Measurements from ENCODE around the gene CLEC11A. TPM values are rescaled to one million over a fixed set of nuclear protein-coding genes. Genes with fewer than 3 reads are reported as not detected.

Gene CLEC11A
- total and polyA plus RNA-seq, 10 of the 15 experiments (the other 5 are each of a cell fraction or from before 2014, with no cell fraction given) = not detected

DNA sequence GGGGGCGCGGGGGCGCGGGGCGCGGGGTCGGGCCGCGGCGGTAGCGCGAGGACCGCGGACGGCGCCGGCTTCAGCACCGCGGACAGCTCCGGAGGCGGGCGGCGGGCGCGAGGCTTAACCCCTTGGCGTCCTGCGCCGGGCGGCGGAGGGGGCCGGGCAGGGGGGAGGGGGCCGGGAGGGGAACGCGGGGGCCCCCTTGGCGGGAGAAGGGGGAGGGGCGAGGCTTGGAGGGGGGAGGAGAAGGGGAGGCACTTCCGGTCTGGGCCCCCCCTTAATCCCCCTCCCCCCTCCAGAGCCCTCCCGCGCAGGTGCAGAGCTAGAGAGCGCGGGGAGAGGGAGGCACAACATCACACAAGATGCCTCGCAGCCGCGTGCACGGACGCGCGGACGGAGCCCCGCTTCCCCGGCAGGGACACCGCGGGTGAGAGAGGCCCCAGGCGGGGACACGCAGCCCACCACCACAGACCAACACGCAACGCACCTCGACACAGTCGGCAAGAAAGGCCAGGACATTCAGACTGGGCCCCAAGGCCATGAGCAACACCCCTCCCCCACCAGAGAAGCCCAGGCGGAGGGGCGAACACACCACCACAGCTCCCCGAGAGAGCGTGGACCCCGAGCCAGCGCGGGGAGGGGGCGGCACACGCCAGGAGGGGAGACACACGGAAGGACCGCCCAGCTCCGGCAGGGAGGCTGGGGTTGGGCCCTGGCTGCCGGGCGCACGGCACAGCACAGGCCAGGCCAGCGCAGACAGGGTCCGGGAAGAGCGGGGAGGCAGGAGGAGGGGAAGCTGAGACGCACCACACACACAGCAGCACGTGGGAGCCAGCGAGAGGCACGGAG is 27.7 kb upstream of the CLEC11A start:
- ChIA-PET POLR2A (no interaction called here), RAD21 (ENCODE audit: unreplicated experiment) (no interaction called here), SMC1A (ENCODE audit: uncharacterized antibody, unreplicated experiment) (no interaction called here), CTCF (no interaction called here)
- no peak overlapping the region for H2AFZ ChIP-seq (ENCODE audit: control insufficient read depth, low read depth, low read length)
- no peak overlapping the region for H3K4me3 ChIP-seq
- in situ Hi-C loops (cut with MboI) = no loop called here
- H3K4me2 ChIP-seq (ENCODE audit: control insufficient read depth, insufficient read depth) = no peak overlapping the region
- H3K9me3 ChIP-seq (replicated peaks; ENCODE audit: control insufficient read depth, insufficient read depth, low read length) = no peaks in the 10 kb centered on the region
- H4K20me1 ChIP-seq (ENCODE audit: control insufficient read depth, insufficient read depth) = no peaks in the 10 kb centered on the region; the same call in 1 of the 2 replicates
- FAIRE-seq (no peak), DNase-seq (ENCODE audit: low read depth, low spot score) (no peak), ATAC-seq (no peak)
- TF ChIP-seq, protein P1, sequence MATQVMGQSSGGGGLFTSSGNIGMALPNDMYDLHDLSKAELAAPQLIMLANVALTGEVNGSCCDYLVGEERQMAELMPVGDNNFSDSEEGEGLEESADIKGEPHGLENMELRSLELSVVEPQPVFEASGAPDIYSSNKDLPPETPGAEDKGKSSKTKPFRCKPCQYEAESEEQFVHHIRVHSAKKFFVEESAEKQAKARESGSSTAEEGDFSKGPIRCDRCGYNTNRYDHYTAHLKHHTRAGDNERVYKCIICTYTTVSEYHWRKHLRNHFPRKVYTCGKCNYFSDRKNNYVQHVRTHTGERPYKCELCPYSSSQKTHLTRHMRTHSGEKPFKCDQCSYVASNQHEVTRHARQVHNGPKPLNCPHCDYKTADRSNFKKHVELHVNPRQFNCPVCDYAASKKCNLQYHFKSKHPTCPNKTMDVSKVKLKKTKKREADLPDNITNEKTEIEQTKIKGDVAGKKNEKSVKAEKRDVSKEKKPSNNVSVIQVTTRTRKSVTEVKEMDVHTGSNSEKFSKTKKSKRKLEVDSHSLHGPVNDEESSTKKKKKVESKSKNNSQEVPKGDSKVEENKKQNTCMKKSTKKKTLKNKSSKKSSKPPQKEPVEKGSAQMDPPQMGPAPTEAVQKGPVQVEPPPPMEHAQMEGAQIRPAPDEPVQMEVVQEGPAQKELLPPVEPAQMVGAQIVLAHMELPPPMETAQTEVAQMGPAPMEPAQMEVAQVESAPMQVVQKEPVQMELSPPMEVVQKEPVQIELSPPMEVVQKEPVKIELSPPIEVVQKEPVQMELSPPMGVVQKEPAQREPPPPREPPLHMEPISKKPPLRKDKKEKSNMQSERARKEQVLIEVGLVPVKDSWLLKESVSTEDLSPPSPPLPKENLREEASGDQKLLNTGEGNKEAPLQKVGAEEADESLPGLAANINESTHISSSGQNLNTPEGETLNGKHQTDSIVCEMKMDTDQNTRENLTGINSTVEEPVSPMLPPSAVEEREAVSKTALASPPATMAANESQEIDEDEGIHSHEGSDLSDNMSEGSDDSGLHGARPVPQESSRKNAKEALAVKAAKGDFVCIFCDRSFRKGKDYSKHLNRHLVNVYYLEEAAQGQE (IDR thresholded peaks at IDR 0.05; ENCODE audit: low read depth, low read length) = peak; percentile 65
- no peak for TF ChIP-seq STAT3 (IDR thresholded peaks at IDR 0.05; ENCODE audit: low read depth, low read length)
- H3K36me3 ChIP-seq (ENCODE audit: control insufficient read depth in 2 of 2, insufficient read depth in 2 of 2, low read length in 1 of 2) = no peaks in the 10 kb centered on the region
- BruUV-seq (replicated peaks) = no TSS peak
- H3K9ac ChIP-seq (ENCODE audit: control insufficient read depth, insufficient read depth, low read length) = no peak overlapping the region
- no peaks in the 10 kb centered on the region for H3K79me2 ChIP-seq (ENCODE audit: control insufficient read depth, insufficient read depth, low read length)
- no peaks in the 10 kb centered on the region; a peak in 1 of 4 replicates for H3K27me3 ChIP-seq (replicated peaks in 1 of 2; ENCODE audit: control insufficient read depth in 2 of 2, insufficient read depth in 2 of 2, low read length in 1 of 2)
- 32% methylated on average over 31 of the region's 81 CpGs for WGBS (ENCODE audit: insufficient coverage, insufficient replicate concordance, low lambda C conversion rate, missing lambda C conversion rate)
- H3K27ac ChIP-seq (ENCODE audit: control insufficient read depth, insufficient read depth) = no peak overlapping the region
- intact Hi-C loops (cut with micrococcal nuclease; ENCODE audit: unreplicated experiment) = no loop called here
- H3K4me1 ChIP-seq (ENCODE audit: control insufficient read depth, insufficient read depth, low read length) = no peaks in the 10 kb centered on the region

DNA sequence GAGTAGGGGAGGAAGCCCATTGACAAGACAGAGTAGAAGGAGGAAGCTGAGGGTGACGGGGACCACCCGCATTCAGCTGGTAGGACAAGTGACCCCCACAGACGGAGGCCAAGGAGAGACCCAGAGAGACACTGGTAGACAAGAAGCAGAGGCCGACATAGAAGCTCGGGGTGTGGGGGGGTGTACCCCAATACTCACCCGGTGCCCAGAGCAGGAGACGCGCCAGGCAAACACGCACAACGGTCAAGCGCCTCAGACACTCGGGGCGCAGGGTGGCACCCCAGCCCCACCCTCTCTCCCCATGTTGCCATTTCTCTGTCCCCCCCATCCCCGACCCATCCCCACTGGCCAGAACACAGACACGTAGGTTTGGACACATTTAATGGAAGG is 27.1 kb upstream of the CLEC11A start:
- Histone ChIP-seq H3K36me3 (ENCODE audit: control insufficient read depth in 2 of 2, insufficient read depth in 2 of 2, low read length in 1 of 2) (no peaks in the 10 kb centered on the region), H3K9me3 (replicated peaks; ENCODE audit: control insufficient read depth, insufficient read depth, low read length) (no peaks in the 10 kb centered on the region), H3K79me2 (ENCODE audit: control insufficient read depth, insufficient read depth, low read length) (no peaks in the 10 kb centered on the region), H3K4me1 (ENCODE audit: control insufficient read depth, insufficient read depth, low read length) (no peaks in the 10 kb centered on the region), H3K4me3 (no peak overlapping the region), H3K9ac (ENCODE audit: control insufficient read depth, insufficient read depth, low read length) (no peak overlapping the region), H2AFZ (ENCODE audit: control insufficient read depth, low read depth, low read length) (no peak overlapping the region), H3K27ac (ENCODE audit: control insufficient read depth, insufficient read depth) (no peak overlapping the region), H4K20me1 (ENCODE audit: control insufficient read depth, insufficient read depth) (no peaks in the 10 kb centered on the region; the same call in 1 of the 2 replicates), H3K27me3 (replicated peaks in 1 of 2; ENCODE audit: control insufficient read depth in 2 of 2, insufficient read depth in 2 of 2, low read length in 1 of 2) (no peaks in the 10 kb centered on the region; a peak in 1 of 4 replicates), H3K4me2 (ENCODE audit: control insufficient read depth, insufficient read depth) (no peak overlapping the region)
- ChIA-PET CTCF (no interaction called here), RAD21 (ENCODE audit: unreplicated experiment) (no interaction called here), POLR2A (no interaction called here), SMC1A (ENCODE audit: uncharacterized antibody, unreplicated experiment) (no interaction called here)
- no peak for ATAC-seq
- TF ChIP-seq, protein P2, sequence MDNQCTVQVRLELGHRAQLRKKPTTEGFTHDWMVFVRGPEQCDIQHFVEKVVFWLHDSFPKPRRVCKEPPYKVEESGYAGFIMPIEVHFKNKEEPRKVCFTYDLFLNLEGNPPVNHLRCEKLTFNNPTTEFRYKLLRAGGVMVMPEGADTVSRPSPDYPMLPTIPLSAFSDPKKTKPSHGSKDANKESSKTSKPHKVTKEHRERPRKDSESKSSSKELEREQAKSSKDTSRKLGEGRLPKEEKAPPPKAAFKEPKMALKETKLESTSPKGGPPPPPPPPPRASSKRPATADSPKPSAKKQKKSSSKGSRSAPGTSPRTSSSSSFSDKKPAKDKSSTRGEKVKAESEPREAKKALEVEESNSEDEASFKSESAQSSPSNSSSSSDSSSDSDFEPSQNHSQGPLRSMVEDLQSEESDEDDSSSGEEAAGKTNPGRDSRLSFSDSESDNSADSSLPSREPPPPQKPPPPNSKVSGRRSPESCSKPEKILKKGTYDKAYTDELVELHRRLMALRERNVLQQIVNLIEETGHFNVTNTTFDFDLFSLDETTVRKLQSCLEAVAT (IDR thresholded peaks at IDR 0.05) = no peak
- TF ChIP-seq MYB (IDR thresholded peaks at IDR 0.05; ENCODE audit: borderline replicate concordance, low read depth, low read length) (no peak), TARDBP (IDR thresholded peaks at IDR 0.05; ENCODE audit: borderline replicate concordance) (no peak), STAT1 (conservative IDR thresholded peaks at IDR 0.05) (no peak)
- TF ChIP-seq, protein P3, sequence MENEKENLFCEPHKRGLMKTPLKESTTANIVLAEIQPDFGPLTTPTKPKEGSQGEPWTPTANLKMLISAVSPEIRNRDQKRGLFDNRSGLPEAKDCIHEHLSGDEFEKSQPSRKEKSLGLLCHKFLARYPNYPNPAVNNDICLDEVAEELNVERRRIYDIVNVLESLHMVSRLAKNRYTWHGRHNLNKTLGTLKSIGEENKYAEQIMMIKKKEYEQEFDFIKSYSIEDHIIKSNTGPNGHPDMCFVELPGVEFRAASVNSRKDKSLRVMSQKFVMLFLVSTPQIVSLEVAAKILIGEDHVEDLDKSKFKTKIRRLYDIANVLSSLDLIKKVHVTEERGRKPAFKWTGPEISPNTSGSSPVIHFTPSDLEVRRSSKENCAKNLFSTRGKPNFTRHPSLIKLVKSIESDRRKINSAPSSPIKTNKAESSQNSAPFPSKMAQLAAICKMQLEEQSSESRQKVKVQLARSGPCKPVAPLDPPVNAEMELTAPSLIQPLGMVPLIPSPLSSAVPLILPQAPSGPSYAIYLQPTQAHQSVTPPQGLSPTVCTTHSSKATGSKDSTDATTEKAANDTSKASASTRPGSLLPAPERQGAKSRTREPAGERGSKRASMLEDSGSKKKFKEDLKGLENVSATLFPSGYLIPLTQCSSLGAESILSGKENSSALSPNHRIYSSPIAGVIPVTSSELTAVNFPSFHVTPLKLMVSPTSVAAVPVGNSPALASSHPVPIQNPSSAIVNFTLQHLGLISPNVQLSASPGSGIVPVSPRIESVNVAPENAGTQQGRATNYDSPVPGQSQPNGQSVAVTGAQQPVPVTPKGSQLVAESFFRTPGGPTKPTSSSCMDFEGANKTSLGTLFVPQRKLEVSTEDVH (IDR thresholded peaks at IDR 0.05; ENCODE audit: low read depth, partially characterized antibody) = no peak
- BruUV-seq (replicated peaks) = no TSS peak
- FAIRE-seq = no peak
- WGBS (ENCODE audit: insufficient coverage, insufficient replicate concordance, low lambda C conversion rate, missing lambda C conversion rate) = 60% methylated on average over 15 of the region's 15 CpGs
- no peak for DNase-seq (ENCODE audit: low read depth, low spot score)
- in situ Hi-C loops (cut with MboI) (no loop called here), intact Hi-C loops (cut with micrococcal nuclease; ENCODE audit: unreplicated experiment) (no loop called here)
